ENCODE results near the gene RYR3.

RYR3 gene

DNA sequence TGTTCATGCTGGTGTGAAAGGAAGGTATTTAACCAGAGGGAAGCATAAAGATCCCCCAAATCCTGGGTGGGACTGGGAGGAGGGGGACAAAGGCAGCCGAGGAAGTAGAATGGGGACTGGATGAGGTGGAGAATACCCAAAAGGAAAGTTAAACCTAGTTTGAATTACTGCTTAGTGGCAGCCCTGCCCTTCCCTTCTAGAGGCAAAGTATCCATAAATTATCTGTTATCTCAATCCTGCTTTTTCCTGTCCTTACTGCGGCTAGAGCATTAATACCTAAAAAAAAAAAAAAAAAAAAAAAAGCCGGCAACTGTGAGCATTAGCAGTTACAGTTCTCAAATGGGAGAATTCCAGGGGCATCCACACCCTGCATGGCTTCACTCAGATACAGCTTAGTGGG lies 139.0 kb downstream of the RYR3 start:
- DNase-seq (ENCODE audit: low read depth): no peak

DNA sequence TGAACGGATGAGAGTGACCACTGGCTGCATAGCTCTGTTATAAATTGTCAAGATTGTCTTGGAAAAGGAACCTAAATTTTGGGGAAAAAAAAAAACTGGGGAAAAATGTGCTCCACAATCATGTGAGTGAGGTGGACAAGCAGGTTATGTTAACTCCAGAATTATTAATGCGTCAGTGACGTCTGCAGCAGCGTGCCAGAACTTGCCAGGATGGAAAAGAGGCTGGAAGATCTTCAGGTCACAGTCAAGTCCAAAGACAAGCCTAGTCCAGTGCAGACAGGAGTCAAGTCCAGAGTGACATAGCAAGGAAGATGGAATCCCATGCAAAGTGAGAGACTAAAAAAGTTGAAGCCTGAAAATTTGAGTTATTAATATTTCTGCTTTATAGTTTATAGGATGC lies 140.6 kb downstream of the RYR3 start:
- no peak for DNase-seq (ENCODE audit: low read depth)

DNA sequence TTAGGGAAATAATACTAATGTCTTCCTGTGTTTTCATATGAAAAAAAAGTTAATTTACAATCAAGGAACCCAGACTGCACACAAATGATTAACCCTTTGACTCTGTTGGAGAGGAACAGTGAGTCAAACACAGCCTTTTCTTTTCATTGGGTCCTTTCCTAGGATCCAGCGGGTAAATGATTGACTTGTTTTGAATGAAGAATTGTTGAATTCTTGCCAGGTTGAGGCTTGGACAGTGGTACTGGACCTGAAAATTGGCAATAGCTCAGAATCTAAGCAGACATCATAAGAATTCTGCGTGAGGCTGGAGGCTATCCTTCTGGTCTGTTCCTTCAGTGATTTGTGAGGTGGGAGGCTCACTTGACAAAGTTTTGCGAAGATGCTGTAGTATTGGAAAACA lies 143.0 kb downstream of the RYR3 start:
- no peak for DNase-seq (ENCODE audit: low read depth)

DNA sequence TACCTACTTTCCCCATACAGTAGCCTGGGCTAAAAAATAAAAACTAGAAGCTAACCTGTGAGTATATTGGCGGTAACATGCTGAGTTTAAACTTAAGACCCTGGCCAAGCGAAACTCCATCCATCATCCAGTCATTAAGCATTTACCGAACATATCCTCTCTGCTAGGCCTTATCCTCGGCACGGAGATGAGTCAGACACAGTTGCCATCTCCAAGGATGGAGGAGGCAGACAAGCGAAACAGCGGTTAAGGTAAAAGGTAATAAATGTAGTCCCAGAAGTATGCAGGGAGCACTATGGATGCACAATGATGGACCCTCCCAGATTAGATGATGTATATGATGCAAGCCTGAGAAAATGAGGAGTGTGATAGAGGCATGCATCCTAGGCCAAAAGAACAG lies 143.6 kb downstream of the RYR3 start:
- no peak for DNase-seq (ENCODE audit: low read depth)

DNA sequence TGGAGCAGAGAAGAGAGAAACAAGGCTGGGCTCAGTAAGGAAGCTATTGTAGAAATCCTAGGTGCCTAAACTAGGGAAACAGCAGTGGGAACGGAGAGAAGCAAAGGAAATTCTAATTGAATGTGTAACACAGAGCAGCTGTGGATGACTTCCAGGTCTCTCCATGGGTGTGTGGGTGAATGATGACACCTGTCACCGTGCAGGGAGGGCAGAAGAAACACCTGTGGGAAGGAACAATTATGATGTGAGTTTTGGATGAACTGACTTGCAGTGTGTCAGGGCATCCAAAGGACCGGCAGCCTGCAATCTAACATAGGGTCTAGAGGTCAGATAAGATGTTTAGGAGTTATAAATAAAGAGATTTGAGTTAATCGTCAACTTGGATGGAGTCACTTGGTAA lies 144.2 kb downstream of the RYR3 start:
- no peak for DNase-seq (ENCODE audit: low read depth)

DNA sequence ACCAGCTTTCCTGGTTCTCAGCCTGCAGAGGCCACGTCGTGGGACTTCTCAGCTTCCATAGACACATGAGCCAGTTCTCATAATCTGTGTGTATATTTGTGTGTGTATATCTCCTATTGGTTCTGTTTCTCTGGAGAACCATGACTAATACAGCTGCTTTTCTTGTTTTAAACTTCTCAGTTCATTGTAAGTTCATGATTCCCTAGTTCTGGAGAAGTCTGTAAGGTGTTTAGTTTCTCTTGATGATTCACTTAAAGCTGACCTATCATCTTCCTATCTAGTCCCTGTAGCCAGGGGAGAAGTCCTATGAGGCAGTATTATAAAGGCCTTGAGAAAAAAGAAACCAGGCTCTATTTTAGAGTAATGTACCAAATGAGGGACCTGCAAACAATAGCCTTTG lies 147.7 kb downstream of the RYR3 start:
- no peak for DNase-seq (ENCODE audit: low read depth)

DNA sequence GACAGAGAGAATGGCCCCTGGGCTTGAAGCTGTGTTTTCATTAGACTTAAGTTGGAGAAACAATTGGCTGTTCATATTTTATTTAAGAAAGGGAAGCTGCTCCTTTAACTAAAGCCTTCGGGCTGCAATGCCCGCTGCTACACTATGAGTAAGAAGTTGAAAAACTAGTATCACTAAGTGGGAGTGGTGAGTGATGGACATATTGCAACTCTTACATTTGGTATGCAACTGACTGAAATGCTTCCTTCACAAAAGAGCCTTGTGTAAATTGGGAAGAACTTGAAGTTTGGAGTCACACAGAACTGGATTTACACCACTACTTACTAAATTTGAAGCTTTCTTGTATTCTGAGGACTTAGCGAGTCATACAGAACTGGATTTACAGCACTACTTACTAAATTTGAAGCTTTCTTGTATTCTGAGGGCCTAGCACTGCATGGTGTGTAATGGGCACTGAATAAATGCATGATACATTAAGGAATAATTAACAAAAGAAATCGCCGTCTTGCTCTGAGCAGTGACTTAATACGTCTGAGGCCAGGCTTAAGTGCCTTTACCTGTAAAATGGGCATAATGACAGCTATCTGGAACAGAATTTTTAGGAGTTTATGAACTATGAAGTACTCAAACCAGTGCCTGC lies 149.5 kb downstream of the RYR3 start:
- no peak for DNase-seq (ENCODE audit: low read depth)

DNA sequence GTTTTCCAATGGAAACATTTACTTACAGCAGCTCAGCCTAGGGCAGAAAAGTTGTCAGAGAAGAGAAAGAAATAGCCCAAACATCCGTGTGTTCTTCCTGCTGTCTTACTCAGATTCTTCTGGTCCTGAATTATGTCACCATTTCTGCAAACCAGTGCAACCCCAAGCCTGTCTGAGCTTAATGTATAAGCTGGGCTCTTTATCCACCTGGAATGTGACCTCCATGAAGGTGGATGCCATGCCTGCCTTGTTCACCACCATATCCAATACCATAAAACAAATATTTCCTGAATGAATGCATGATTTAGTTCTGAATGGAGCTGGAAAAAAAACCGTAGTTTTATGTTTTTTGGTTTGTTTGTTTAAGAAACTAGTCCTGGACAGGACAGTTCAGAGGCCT lies 150.9 kb downstream of the RYR3 start:
- no peak for DNase-seq (ENCODE audit: low read depth)

DNA sequence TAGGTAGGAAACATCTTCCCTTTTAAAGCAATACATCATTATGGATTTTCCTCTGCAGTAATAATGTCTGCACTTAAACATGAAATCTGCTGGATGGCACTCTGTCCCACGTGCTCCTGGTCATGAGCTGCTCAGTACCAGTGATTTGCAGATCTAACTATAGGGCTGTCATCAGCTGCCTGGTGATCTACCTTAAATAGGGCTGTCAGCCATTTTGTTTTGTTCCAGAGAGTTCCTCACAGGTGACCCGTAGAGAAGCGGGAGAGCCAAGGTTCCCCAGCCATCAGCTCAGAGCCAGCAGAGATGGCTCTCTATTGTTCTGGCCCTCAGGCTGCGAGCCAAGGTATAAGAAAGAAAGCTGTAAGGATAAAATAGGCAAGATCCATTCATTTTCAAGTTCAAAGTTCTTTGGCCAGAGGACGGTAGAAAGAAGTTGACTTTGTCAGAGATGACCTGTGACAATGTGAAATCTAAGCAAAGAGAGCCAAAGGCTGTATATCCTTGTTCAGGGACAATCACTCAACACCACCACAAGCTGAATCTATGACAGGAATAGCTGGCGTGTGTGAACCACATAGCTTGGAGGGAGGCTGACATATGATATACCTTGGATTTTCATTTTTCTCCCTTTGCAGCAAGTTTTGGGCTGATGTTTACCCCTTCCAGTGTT lies 156.5 kb downstream of the RYR3 start:
- DNase-seq (ENCODE audit: low read depth): no peak

DNA sequence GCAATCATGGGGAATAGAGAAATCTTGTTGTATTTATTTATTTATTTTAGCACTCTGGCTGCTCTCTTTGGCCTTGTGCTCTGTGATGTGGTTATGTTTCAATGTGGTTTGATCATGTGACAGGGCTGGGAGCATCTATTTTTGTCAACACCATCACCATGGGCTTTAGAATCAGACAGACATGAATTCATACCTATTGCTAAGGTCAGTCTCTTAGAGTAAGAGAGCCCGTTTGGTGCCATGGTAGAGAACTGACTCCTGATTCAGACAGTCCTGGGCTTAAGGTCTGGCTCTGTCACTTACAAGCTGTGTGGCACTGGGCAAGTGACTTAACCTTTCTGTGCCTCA lies 157.0 kb downstream of the RYR3 start:
- DNase-seq (ENCODE audit: low read depth): no peak

DNA sequence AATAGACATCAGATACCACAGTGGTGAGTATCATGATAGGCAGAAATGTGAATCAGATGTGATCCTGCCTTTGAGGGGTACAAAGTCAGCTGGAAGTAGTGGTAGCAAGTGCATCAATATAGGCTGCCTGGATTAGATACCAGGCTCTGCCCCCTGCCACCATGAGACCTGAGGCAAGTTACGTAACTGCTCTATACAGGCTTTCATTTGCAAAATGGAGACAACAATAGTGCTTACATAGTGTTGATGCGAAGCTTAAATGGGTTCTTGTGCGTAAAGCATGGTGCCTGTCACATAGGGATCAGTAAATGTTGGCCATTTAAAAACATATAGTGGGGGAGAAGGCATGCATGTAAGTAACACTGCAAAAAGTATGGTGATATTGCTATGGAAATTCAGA lies 158.0 kb downstream of the RYR3 start:
- DNase-seq (ENCODE audit: low read depth): no peak

DNA sequence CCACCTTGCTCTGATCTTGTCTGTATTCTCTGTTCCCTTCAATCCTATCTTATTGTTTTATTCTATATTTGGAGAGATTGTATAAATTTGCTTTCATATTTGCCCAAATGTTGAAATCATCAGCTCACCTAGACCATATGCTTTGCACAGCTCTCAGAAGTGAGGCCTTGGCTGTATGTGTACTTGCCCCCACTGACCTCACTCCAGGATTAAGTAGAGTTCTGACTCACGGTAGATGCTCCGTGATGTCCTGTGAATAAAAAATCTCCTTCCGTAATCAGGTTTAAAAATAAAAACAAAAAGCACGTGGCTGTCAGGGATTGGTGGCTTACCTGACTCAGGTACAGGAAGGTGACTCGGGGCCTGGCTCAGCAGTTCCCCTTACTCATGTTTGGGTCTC lies 162.2 kb downstream of the RYR3 start:
- no peak for DNase-seq (ENCODE audit: low read depth)

DNA sequence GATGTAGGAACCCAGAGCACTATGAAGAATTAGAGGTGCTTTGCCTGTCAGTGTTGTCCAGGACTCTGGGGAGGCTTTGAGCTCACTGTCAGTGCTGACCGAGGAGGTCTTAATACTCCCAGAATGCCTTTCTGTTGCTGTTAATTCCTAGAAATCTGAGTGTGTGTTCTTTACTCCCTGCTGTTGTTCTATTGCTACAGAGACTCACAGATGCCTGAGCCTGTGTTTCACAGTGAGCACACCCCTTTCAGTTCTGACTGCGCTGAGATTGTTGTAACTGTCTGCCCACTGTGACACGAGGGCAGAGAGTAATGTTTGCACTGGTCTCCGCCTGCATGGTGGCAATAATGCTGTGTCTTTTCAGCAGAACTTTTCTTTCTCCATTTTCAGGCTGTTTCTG lies 162.9 kb downstream of the RYR3 start:
- no peak for DNase-seq (ENCODE audit: low read depth)

DNA sequence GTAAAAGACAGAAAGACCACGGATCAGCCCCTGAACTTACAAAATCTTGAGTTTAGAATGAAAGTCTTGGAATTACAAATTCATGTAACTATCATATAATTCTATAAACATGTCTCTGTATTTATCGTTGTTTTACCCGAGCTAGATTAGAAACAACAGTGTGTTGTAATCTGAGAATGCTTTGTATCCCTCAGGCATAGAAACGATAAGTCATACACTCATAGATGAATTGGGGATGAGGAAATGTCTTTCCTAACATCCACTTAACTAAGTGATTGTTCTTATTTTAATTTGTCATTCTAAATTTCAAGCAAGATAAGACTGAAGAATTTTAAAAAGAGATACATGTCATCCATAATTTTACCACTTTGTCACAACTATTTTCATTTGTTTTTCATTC lies 165.3 kb downstream of the RYR3 start:
- no peak for DNase-seq (ENCODE audit: low read depth)

DNA sequence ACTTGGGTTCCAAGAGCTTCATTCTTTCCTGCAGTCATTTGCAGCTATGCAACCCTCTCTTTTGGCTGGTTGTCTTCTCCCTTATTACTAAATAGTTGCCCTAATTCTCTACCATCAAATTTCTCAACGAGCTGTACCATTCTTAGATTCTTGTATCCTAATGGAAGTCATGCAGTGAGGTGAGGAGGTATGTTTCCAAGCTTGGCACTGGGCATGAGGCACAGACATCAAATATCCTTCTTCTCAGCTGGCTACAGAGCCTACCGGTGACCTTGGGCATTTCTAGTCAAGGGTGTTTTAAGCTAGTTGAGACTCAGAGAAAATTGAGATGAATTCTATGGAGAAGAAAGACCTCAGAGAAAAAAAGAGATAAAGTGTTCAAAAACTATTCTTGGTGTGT lies 166.1 kb downstream of the RYR3 start:
- DNase-seq (ENCODE audit: low read depth): no peak

DNA sequence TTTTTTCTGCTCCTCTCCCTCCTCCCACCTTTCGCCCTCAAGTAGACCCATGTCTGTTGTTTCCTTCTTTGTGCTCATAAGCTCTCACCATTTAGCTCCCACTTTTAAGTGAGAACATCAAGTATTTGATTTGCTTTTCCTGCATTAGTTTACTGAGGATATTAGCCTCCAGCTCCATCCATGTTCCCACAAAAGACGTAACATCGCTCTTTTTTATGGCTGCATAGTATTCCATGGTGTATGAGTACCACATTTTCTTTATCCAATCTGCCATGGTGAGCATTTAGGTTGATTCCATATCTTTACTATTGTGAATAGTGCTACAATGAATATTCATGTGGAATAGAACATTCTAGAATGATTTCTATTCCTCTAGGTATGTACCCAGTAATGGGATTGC lies 178.6 kb downstream of the RYR3 start:
- no peak for DNase-seq (ENCODE audit: low read depth)

DNA sequence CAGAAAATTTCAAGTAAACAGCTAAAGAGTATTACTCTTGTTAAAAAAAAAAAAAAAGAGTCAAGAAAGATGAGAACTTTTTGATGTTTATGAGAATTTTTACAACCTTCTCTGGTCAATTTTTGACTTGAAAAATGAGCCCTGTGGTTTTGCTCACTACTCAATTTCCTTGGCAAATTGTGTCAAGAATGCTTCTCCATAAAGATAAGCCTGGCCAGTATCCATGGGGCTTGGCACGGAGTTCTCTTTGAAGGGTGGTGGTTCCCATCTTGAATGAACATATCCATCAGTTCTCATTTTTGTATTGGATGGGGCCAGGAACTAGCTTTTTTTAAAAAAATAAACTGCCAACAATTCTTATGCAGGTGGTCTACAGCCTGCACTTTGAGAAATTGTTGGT lies 179.9 kb downstream of the RYR3 start:
- DNase-seq (ENCODE audit: low read depth): no peak

DNA sequence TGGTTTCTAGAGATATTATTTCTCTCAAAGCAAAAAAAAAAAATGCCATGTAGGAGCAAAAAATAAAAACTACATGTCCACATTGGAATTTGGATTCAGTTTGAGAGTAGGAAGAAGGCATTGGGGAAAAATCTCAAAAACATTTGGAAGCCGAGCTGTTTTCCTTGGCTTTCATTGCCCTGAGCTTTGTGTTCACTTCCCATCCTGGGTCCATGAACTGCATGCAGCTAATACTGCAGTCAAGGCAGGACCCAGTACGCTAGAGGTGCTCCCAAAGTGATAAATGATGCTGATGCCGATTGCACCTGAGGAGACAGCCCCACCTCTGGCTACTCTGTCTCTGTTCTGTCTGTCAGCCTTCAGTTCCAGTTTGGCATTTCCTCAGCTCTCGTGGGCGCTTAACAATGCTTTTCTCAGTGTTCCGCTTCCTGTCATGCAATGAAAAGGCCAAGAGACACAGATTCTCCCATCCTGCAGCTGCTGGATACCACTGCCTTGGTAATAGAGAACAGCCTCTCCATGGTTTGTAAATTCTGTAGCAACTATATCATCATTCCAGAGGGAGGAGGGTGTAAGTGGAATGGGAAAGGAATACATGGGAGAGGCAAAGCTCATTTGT lies 181.8 kb downstream of the RYR3 start:
- no peak for DNase-seq (ENCODE audit: low read depth)

DNA sequence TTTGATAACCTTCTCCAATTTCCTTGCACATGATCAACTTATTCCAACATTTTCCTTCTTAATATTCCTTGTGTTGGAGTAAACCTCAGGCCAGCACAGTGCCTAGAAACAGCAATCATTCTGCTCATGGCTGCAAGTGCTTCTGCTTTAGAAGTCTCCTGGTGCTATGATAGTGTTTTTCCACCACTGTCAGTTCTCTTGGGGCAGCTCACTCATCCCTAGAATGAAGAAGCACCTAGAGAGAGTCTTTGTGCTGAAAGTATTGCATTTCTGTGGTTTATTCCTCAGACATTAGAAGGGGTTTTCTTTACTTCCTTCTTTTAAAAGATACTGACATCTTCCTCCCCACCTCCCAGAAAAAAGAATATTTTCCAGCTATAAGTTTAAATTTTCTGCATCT lies 183.5 kb downstream of the RYR3 start:
- no peak for DNase-seq (ENCODE audit: low read depth)

DNA sequence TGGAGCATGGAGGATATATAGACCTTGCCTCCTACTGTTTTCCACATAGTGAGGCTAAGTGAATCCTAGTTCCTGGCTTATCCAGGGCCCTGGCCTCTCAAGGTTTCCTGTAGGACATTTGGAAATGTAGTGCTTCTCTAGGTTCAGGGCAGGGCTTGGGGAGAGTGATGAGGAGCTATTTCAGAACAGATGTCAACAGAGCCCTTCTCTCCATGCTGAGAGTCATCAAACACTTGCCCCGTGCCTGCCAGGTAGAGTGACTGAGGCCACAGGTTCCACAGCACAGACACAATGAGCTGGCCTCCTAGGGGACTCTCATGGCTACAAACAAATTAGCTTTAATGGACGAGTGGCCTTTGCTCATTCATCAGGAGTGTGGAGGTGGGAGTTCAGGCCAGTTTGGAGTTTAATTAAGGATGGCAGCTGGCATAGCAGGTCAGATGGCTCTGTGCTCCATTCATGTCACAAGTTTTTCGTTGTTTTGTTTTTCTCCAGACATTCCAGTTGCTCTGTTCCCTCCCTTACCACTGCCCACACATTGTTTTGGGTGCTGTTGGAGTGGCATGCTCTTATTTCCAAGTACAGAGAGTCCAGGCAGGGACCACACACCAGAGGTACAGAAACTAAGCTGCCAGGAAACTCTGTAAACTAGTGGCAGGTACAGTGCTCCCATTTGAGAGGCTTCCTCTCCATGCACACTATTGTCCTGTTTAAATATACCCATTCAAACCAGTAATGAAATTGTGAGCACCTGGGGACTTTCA lies 189.8 kb downstream of the RYR3 start:
- DNase-seq (ENCODE audit: low read depth): no peak

DNA sequence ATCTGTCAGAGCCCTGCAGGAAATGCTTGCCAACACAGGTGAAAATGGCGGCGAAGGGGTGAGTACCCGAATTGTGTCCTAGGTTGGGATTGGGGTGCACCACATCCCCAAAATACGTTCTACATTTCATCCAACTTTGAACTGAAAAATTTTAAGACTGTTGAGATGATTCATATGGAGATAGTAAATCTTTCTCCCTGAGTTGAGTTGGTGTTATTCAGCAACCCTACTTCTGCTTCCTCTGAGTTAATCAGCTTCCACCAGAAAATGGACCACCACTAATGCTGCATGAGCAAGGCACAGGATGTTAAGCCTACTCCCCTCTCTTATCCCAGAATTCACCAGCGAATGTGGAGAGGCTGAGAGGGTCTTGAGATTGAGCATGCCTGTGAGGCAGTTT lies 192.9 kb downstream of the RYR3 start:
- no peak for DNase-seq (ENCODE audit: low read depth)

DNA sequence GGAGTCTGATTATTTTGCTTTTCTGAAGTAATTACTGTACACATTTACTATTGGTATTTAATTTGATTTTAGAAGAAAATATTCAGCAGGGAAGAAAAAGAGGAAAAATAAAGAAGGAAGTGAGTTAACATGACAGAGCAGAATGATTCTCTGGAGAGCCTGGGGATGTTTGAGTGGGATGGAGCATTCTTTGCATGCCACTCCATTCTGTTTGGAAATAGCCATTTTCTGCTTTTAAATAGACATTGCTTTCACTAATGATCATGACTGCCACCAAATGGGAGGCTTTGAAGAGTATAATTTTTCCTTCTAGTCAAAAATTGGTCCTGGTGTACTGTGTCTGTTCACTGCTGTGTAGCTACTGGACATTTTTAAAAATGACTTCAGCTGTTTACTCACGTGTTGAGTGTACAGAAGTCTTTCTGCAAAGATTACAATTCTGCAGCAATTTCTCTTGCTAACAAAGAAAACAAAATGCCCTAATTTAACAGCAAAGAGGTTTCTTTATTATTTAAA lies 196.1 kb downstream of the RYR3 start:
- DNase-seq (ENCODE audit: low read depth): no peak

DNA sequence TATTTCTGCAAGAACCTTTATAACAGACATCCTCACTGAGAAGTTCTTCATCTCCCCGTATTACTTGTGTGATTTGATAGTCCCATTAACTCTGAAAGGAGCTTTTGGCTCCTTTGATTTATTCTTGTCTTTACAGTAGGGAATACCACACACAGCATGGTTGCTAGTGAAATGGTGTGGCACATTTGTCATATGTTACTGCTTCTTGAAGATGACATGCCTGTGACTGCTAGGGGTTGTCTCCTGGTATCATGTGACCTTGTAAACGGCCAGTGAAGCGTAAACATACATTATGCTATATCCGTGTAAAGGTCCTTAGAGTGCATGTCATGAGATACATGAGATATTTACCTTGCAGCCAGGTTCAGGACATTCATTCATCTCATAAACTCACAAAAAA lies 197.9 kb downstream of the RYR3 start:
- DNase-seq (ENCODE audit: low read depth): no peak
